Posterior vena cava (tissue), 2 donors: ENCODE measurements around the gene MALRD1. TPM values are rescaled to one million over a fixed set of nuclear protein-coding genes. Genes with fewer than 3 reads are reported as not detected.

Source experiments
- DNase-seq: peaks from one replicate; pipeline ENCODE4 v3.0.0-alpha.2; 2020; ENCODE audit warnings: low spot score
- intact Hi-C, 2 donors: fragments of 100-400 bp; cut with DNase I; formaldehyde crosslinking; loops; one replicate each; pipeline versions ENCODE4 v1.14.1 to v1.14.2; 2022 to 2023
- total RNA-seq, 2 donors: library from RNA; stranded (reverse); fragmentation: NEBNext Ultra II Directional; extraction: Animal tissue kit (Norgen Biotek cat#: 25700); gene quantifications; one replicate each; pipeline ENCODE4 v1.2.1, GENCODE V29; 2021
- donor health status: DM: yes; HTN: yes; CAD: no.
- donor health status: DM: yes; HTN: yes; CAD: no.

Gene MALRD1
- total RNA-seq, 2 donors from 2014 or later: 0.62 to 3.4 TPM

- intact Hi-C loops: no loop called here
These were observed 558.4 kb downstream of the MALRD1 start for GRCh38 chr10:19606968-19607367.

GRCh38 chr10:19611775-19612174, 563.2 kb downstream of the MALRD1 start:
- no peak for DNase-seq
- intact Hi-C loops: no loop called here

More at GRCh38 chr10:19606968-19607367, 558.4 kb downstream of the MALRD1 start:
- DNase-seq: no peak

- intact Hi-C loops: no loop called here
- no peak for DNase-seq
These were observed 568.4 kb downstream of the MALRD1 start for GRCh38 chr10:19616966-19617365.

GRCh38 chr10:19620811-19621210, 572.2 kb downstream of the MALRD1 start:
- DNase-seq: no peak
- intact Hi-C loops: no loop called here

- no peak for DNase-seq
- intact Hi-C loops: no loop called here
These were observed 574.7 kb downstream of the MALRD1 start for GRCh38 chr10:19623321-19623720.

- intact Hi-C loops: no loop called here
- DNase-seq: no peak
These were observed 577.6 kb downstream of the MALRD1 start for GRCh38 chr10:19626156-19626555.

GRCh38 chr10:19628767-19629560, 580.4 kb downstream of the MALRD1 start:
- intact Hi-C loops: no loop called here
- DNase-seq: no peak

GRCh38 chr10:19629567-19629966, 581.0 kb downstream of the MALRD1 start:
- intact Hi-C loops: no loop called here
- peak; percentile 92 for DNase-seq

GRCh38 chr10:19634163-19634562, 585.6 kb downstream of the MALRD1 start:
- no peak for DNase-seq
- intact Hi-C loops: no loop called here

- DNase-seq: no peak
- intact Hi-C loops: no loop called here
These were observed 589.7 kb downstream of the MALRD1 start for GRCh38 chr10:19638182-19638895.

GRCh38 chr10:19638896-19639233, 590.3 kb downstream of the MALRD1 start:
- no peak for DNase-seq
- intact Hi-C loops: no loop called here

GRCh38 chr10:19640566-19641263, 592.1 kb downstream of the MALRD1 start:
- DNase-seq: no peak

GRCh38 chr10:19651549-19651948, 602.9 kb downstream of the MALRD1 start:
- intact Hi-C loops: no loop called here
- no peak for DNase-seq

More at GRCh38 chr10:19640566-19641263, 592.1 kb downstream of the MALRD1 start:
- intact Hi-C loops: no loop called here

GRCh38 chr10:19652750-19653149, 604.1 kb downstream of the MALRD1 start:
- intact Hi-C loops: no loop called here

GRCh38 chr10:19653931-19654330, 605.3 kb downstream of the MALRD1 start:
- intact Hi-C loops: no loop called here

More at GRCh38 chr10:19652750-19653149, 604.1 kb downstream of the MALRD1 start:
- no peak for DNase-seq

GRCh38 chr10:19654576-19654975, 606.0 kb downstream of the MALRD1 start:
- intact Hi-C loops: no loop called here
- no peak for DNase-seq

More at GRCh38 chr10:19653931-19654330, 605.3 kb downstream of the MALRD1 start:
- no peak for DNase-seq

GRCh38 chr10:19656420-19657042, 607.9 kb downstream of the MALRD1 start:
- intact Hi-C loops: no loop called here
- DNase-seq: no peak

GRCh38 chr10:19658131-19658530, 609.5 kb downstream of the MALRD1 start:
- DNase-seq: no peak
- intact Hi-C loops: no loop called here

- intact Hi-C loops: no loop called here
- DNase-seq: no peak
These were observed 610.1 kb downstream of the MALRD1 start for GRCh38 chr10:19658622-19659233.
